HG03457 (cell line): ENCODE measurements around the gene KCNMB2.
"Not testable (repeated sequence)": the region's sequence is repeated elsewhere in the genome, so short reads cannot be mapped to it uniquely, and the experiment has no call there.

Experiments
- ATAC-seq: cut with Tn5 transposase; IDR thresholded peaks from one replicate; pipeline ENCODE4 v1.9.1; 2021; ENCODE audit warnings: moderate number of reproducible peaks; ENCODE audit not compliant: unreplicated experiment

KCNMB2 gene

GRCh38 chr3:178518660-178519396 is 17.4 kb upstream of the KCNMB2 start:
- ATAC-seq, result peak; percentile 78

GRCh38 chr3:178519701-178520100 is 16.5 kb upstream of the KCNMB2 start:
- ATAC-seq, result no peak

- no peak for ATAC-seq
Measured at GRCh38 chr3:178520451-178520850, 15.8 kb upstream of the KCNMB2 start.

GRCh38 chr3:178522200-178523052 is 13.8 kb upstream of the KCNMB2 start:
- ATAC-seq, result no peak

- ATAC-seq, result no peak
Measured at GRCh38 chr3:178525251-178525650, 11.0 kb upstream of the KCNMB2 start.

GRCh38 chr3:178526291-178526690 is 9.9 kb upstream of the KCNMB2 start:
- ATAC-seq, result no peak

- ATAC-seq, result no peak
Measured at GRCh38 chr3:178527981-178528380, 8.3 kb upstream of the KCNMB2 start.

- no peak for ATAC-seq
Measured at GRCh38 chr3:178529606-178530225, 6.5 kb upstream of the KCNMB2 start.

- ATAC-seq, result no peak
Measured at GRCh38 chr3:178532476-178532875, 3.8 kb upstream of the KCNMB2 start.

GRCh38 chr3:178537122-178537705 is 978 bp downstream of the KCNMB2 start:
- no peak for ATAC-seq

GRCh38 chr3:178538056-178538455 is 1.8 kb downstream of the KCNMB2 start:
- no peak for ATAC-seq

- ATAC-seq, result no peak
Measured at GRCh38 chr3:178540184-178540583, 3.9 kb downstream of the KCNMB2 start.

- no peak for ATAC-seq
Measured at GRCh38 chr3:178545337-178545736, 9.1 kb downstream of the KCNMB2 start.

- no peak for ATAC-seq
Measured at GRCh38 chr3:178546079-178546478, 9.8 kb downstream of the KCNMB2 start.

GRCh38 chr3:178549426-178549825 is 13.2 kb downstream of the KCNMB2 start:
- not testable (repeated sequence) for ATAC-seq

GRCh38 chr3:178551916-178552321 is 15.7 kb downstream of the KCNMB2 start:
- ATAC-seq, result no peak

GRCh38 chr3:178558637-178559036 is 22.4 kb downstream of the KCNMB2 start:
- ATAC-seq, result no peak

- no peak for ATAC-seq
Measured at GRCh38 chr3:178560759-178561158, 24.5 kb downstream of the KCNMB2 start.

- no peak for ATAC-seq
Measured at GRCh38 chr3:178561239-178561638, 25.0 kb downstream of the KCNMB2 start.

GRCh38 chr3:178562143-178562946 is 26.1 kb downstream of the KCNMB2 start:
- ATAC-seq, result no peak

GRCh38 chr3:178562947-178563232 is 26.7 kb downstream of the KCNMB2 start:
- no peak for ATAC-seq
